HL-60 (cell line): ENCODE measurements around the gene TOGARAM2.

Source experiments
- DNase-seq, 2 experiments: peaks; one replicate each; pipeline ENCODE4 v3.0.0-alpha.2; 2010 to 2020; ENCODE audit warnings: low read depth in 1 of 2, low spot score in 1 of 2
- H3K27ac ChIP-seq: fragments of 250-450 bp; sonication (Bioruptor Pico); replicated peaks from 2 replicates; pipeline ENCODE4 v1.5.1; 2020; ENCODE audit warnings: mild to moderate bottlenecking, moderate library complexity
- H3K27me3 ChIP-seq: fragments of 250-450 bp; sonication (Bioruptor Pico); 2 replicates; pipeline ENCODE4 v1.5.1; 2021; ENCODE audit warnings: mild to moderate bottlenecking, moderate library complexity; ENCODE audit not compliant: insufficient read depth, poor library complexity, severe bottlenecking
- H3K4me3 ChIP-seq: replicated peaks from 2 replicates; pipeline ENCODE4 v1.5.1; 2011; ENCODE audit warnings: mild to moderate bottlenecking, control low read depth, low read length; ENCODE audit not compliant: insufficient read depth
- GABPA ChIP-seq: IDR thresholded peaks from 2 replicates; pipeline ENCODE4 v1.6.1; 2012; ENCODE audit warnings: low read depth
- POLR2AphosphoS5 ChIP-seq: IDR thresholded peaks from 2 replicates; pipeline ENCODE4 v1.6.1; 2012; ENCODE audit warnings: low read depth
- REST ChIP-seq: IDR thresholded peaks from 2 replicates; pipeline ENCODE4 v1.6.1; 2012; ENCODE audit warnings: low read depth; ENCODE audit not compliant: insufficient replicate concordance
- SPI1 ChIP-seq: IDR thresholded peaks from 2 replicates; pipeline ENCODE4 v1.6.1; 2012; ENCODE audit warnings: low read depth, mild to moderate bottlenecking, borderline replicate concordance
- TF ChIP-seq, protein P1 (sequence below): IDR thresholded peaks from one replicate; pipeline ENCODE4 v1.5.1; 2011; ENCODE audit warnings: low read length, control low read depth, inconsistent platforms; ENCODE audit not compliant: insufficient read depth

The TOGARAM2 gene

GRCh38 chr2:29074411-29074810 is 93.3 kb downstream of the TOGARAM2 start, which contains the start of gene PCARE:
TSS of gene PCARE (minus strand) at chr2:29074523. CDS start at chr2:29074261, 262 bp downstream.
- no peak for DNase-seq
- TF ChIP-seq REST: no peak
- no peak for TF ChIP-seq POLR2AphosphoS5
- TF ChIP-seq GABPA: no peak
- TF ChIP-seq, protein P1, sequence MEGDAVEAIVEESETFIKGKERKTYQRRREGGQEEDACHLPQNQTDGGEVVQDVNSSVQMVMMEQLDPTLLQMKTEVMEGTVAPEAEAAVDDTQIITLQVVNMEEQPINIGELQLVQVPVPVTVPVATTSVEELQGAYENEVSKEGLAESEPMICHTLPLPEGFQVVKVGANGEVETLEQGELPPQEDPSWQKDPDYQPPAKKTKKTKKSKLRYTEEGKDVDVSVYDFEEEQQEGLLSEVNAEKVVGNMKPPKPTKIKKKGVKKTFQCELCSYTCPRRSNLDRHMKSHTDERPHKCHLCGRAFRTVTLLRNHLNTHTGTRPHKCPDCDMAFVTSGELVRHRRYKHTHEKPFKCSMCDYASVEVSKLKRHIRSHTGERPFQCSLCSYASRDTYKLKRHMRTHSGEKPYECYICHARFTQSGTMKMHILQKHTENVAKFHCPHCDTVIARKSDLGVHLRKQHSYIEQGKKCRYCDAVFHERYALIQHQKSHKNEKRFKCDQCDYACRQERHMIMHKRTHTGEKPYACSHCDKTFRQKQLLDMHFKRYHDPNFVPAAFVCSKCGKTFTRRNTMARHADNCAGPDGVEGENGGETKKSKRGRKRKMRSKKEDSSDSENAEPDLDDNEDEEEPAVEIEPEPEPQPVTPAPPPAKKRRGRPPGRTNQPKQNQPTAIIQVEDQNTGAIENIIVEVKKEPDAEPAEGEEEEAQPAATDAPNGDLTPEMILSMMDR: no peak
- TF ChIP-seq SPI1: no peak
- H3K27ac ChIP-seq: no peak within 1 kb of the TSS
- no peaks in the 10 kb centered on the region for H3K27me3 ChIP-seq
- H3K4me3 ChIP-seq: no peak within 1 kb of the TSS

DNA sequence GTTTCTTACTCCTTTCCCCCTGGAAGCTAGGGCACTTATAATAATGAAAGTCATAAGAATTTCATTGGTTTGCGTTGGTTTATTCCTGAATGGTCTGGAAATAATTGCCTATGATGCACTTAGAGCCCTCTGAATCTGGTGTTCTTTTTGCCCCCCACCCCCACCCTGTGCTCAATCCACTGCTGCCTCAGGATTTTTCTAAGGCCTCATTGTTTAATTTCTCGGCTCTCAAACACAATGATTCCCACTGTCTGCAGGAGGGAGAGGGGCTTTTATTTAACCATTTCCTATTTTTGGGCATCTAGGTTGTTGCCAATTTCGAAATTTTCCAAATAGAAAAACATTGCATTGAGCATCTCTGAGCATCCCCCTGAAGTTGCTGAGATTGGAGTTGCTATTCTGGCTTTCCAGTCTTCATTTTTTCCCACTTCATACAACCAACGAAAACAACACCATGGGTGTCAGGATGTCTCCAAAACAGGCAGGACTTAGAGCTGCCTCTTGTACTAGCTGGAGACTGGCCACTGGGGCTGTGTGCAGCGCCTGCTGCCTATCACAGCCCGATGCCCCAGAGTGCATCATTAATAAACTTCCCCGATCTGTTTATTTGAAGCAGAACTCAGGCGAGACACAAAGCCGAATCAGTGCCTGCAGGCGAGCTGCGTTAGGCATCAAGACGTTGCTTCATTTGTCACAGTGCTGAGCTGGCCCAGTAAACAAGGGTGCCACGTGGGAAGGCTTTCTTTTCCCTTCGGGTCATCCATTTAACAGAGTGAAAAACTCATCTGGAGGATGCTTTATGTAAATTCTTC is 95.0 kb downstream of the TOGARAM2 start:
- Histone ChIP-seq H3K4me3 (no peak overlapping the region), H3K27me3 (no peaks in the 10 kb centered on the region), H3K27ac (no peak overlapping the region)
- DNase-seq: no peak
- TF ChIP-seq REST: no peak
- TF ChIP-seq, protein P1: no peak
- TF ChIP-seq GABPA: no peak
- TF ChIP-seq POLR2AphosphoS5: no peak
- TF ChIP-seq SPI1: no peak

- Histone ChIP-seq H3K27me3 (no peaks in the 10 kb centered on the region), H3K27ac (no peak overlapping the region), H3K4me3 (no peak overlapping the region)
- TF ChIP-seq REST (no peak), POLR2AphosphoS5 (no peak), GABPA (no peak), SPI1 (no peak)
- TF ChIP-seq, protein P1: no peak
- no peak for DNase-seq
These were observed 98.8 kb downstream of the TOGARAM2 start for GRCh38 chr2:29079887-29080286.
